Left cardiac atrium (tissue), 4 donors: ENCODE measurements around the gene LANCL2. TPM values are rescaled to one million over a fixed set of nuclear protein-coding genes. Genes with fewer than 3 reads are reported as not detected.

Experiments used
- ATAC-seq, 2 donors: fragments of 200-7000 bp; cut with Tn5 transposase; one replicate each; pipeline ENCODE4 v1.9.1; 2020; ENCODE audit warnings: mild to moderate bottlenecking in 2 of 2, moderate library complexity in 2 of 2
- DNase-seq: peaks from one replicate; pipeline ENCODE4 v3.0.0-alpha.2; 2020
- intact Hi-C, 2 donors: fragments of 100-400 bp; cut with DNase I; formaldehyde crosslinking; loops; one replicate each; pipeline versions ENCODE4 v1.14.1 to v1.15.1; 2022 to 2023
- long read RNA-seq: library from polyadenylated mRNA; unstranded; transcript quantifications from one replicate; pipeline ENCODE4 v2.0.0, GENCODE V29; 2021
- total RNA-seq, 2 donors: library from RNA; stranded (reverse); fragmentation: NEBNext Ultra II Directional; extraction: Animal tissue kit (Norgen Biotek cat#: 25700); gene quantifications; one replicate each; pipeline ENCODE4 v1.2.1, GENCODE V29; 2021
- donor health status: DM: no; HTN: yes; CAD: no.
- donor health status: DM: no; HTN: yes; CAD: no; lungs with severe emphysema.
- donor health status: DM: yes; HTN: yes; CAD: no.
- donor health status: Dilated cardiomyopathy.

The LANCL2 gene, protein sequence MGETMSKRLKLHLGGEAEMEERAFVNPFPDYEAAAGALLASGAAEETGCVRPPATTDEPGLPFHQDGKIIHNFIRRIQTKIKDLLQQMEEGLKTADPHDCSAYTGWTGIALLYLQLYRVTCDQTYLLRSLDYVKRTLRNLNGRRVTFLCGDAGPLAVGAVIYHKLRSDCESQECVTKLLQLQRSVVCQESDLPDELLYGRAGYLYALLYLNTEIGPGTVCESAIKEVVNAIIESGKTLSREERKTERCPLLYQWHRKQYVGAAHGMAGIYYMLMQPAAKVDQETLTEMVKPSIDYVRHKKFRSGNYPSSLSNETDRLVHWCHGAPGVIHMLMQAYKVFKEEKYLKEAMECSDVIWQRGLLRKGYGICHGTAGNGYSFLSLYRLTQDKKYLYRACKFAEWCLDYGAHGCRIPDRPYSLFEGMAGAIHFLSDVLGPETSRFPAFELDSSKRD
- total RNA-seq, result 10 to 100 TPM in 1 of 2 donors, 1 to 10 TPM in 1; 6.7 to 10.9 TPM
- long read RNA-seq, full-length matches to known transcripts, result 4 of 6 reads
- long read RNA-seq, partial matches to known transcripts, result 1 of 6 reads
- long read RNA-seq, other reads (novel, unspliced or antisense), result 1 of 6 reads

DNA sequence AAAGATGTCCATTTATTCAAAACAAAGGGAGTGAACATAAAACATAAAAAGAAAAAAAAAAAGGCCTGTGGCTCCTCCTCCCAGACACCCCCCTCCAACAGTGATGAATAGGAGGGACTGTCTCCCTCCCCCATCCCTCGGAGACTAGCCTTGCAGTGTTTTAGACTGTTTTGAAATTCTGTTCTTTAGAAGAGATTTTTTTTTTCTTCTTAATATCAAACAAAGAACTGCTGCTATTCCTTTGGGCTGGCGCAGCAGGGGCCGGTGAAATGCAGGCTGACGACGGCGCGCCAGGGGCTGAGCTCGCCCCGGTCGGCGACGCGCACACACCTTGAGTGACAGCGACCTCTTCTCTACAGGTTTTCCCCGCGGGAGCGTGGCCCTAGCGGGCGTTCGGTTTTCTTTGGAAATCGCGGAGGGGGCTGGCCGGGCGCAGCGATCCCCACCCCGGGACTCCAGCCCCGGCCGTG, at the start of gene LANCL2:
Gene LANCL2, plus strand, starts transcription at position 133 of the 470 bp plus-strand sequence. CDS start 689 bp downstream, outside the sequence.
- intact Hi-C loops, result no loop called here
- DNase-seq (no peak), ATAC-seq (peak; percentile 16 to 31)

DNA sequence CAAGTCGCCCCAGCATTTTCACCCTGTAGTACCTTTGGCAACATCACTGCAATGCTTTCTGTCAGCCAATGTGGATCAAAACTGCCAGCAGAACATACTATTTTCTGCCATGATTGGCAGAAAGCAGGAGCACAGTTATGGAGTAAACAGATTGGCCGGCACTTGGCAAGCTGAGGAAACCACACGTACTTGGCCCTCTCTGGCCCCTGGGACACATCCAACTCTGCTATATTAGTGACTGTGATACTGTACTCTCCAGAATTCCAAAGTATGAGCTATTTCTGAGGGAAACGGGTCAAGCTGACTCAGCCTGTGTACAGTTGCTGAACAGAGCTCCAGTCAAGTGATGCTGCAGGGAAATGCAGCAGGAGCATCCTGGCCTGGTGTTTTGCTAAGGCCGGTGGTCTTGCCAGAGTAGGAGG, 39.8 kb upstream of the LANCL2 start:
- ATAC-seq, result peak; percentile 97 to 100
- DNase-seq, result peak; percentile 55
- intact Hi-C loops, result no loop called here

DNA sequence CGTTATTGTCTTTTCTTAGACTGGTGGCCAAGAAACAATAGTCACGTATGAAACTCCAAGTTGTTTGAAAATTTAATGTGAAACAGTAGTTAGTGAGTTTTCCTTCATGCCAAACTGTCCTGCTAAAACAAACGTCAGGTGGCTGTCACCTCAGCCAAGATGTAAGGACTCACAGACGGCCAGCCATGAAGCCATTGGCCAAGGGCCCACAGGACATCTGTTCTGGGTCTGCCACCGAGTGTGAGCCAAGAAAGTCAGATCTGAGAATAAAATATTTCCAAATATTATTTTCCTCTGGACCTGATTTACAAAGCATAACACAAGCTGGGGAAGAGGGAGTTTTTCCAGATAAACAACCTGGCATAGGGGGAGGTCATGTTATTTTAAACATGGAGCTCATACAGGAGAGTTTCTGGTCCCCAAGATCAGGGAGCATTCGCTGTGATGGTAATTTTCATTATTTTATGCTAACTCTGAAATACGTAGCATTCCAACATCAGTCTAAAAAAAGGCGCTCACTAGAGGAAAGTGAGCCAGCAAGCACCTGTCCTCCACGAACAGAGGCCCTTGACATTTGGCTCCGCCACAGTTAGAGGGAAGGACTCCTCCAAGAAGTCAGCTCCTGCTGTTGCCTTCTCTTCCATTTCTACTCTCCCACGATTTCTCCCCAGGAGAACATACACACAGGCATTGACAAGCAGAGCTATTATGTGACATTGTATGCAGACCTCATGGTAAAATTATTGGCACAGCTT, 38.9 kb upstream of the LANCL2 start:
- no peak for DNase-seq
- intact Hi-C loops, result no loop called here
- ATAC-seq, result peak in 1 of 2 donors; percentile 53

DNA sequence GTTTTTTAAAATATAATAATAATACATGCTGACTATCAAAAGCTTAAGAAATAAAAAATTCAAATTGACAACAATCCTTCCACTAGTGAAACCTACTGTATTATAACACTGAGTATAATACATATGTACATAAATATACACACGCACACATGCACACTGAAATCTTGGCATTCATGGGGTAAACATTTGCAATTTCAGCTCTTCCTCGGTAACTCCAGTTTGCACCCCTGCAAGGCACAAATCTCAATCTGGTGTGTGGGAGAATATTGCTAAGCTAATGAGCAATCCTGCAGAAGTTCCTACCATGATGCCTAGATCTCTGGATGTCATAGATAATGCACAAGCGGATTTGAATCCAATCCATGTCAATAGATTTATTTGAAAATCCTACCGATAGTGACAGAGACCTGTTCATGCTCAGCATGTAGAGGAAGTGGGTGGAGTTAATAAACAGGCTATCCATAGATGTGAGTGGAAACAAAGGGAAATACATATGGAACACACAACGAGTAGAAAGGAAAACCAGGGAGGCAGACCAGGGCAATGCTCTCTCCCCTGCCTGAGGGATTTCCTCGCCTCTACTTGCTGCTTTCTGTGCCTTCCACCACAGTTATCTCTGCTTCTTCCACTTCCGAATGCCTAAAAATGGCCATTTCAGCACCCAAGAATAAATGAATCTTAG, 38.1 kb upstream of the LANCL2 start:
- ATAC-seq (no peak), DNase-seq (no peak)
- intact Hi-C loops, result no loop called here

DNA sequence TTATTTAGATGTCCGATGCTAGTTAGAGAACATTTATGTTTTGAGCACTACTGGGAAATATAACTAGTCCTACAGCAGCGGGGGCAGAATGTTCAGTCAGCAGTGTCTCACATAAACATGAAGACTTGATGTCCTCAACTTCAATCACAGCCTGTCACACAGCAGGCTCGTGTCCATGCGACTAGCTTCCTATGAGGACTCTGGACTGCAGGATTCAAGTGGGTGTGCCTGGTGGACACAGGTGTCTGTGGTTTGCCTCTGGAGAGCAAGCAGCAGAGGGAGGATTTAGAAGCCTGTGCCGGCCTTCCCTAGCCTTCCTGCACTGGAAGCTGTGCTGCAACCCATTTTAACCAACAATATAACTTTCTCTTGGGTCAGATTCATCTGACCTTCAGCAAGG, 30.0 kb upstream of the LANCL2 start:
- intact Hi-C loops, result no loop called here
- ATAC-seq, result no peak

DNA sequence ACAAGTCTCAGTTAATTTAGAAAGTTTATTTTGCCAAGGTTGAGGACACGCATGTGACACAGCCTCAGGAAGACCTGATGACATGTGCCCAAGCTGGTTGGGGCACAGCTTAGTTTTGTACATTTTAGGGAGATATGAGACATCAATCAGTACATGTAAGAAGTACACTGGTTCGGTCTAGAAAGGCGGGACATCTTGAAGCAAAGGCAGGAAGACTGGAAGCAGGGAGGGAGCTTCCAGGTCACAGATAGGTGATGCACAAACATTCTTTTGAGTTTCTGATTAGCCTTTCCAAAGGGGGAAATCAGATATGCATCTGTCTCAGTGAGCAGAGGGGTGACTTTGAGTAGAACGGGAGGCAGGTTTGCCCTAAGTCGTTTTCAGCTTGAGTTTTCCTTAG, 29.4 kb upstream of the LANCL2 start:
- DNase-seq, result no peak
- intact Hi-C loops, result no loop called here
- ATAC-seq, result no peak

More for the DNA sequence above, 30.0 kb upstream of the LANCL2 start:
- DNase-seq, result no peak

DNA sequence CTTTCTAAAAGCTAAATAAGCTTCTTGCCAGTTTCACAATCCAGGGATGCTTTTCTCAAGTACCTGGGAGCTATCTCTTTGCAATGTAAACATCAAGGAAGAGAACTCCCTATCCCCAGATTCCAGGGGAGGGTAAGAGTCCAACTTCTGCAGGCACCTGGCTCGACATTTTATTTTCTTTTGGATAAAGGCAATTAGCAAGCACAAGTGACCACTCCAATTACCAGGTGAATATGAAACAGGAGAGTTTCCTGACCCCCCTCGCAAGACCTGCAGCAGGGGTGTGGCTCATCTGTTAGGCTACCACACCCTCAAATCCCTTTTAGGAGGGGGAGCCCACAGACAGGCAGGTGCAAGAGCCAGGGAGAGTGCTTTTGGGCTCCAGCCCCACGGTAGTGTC, 28.6 kb upstream of the LANCL2 start:
- DNase-seq (no peak), ATAC-seq (no peak)
- intact Hi-C loops, result no loop called here

DNA sequence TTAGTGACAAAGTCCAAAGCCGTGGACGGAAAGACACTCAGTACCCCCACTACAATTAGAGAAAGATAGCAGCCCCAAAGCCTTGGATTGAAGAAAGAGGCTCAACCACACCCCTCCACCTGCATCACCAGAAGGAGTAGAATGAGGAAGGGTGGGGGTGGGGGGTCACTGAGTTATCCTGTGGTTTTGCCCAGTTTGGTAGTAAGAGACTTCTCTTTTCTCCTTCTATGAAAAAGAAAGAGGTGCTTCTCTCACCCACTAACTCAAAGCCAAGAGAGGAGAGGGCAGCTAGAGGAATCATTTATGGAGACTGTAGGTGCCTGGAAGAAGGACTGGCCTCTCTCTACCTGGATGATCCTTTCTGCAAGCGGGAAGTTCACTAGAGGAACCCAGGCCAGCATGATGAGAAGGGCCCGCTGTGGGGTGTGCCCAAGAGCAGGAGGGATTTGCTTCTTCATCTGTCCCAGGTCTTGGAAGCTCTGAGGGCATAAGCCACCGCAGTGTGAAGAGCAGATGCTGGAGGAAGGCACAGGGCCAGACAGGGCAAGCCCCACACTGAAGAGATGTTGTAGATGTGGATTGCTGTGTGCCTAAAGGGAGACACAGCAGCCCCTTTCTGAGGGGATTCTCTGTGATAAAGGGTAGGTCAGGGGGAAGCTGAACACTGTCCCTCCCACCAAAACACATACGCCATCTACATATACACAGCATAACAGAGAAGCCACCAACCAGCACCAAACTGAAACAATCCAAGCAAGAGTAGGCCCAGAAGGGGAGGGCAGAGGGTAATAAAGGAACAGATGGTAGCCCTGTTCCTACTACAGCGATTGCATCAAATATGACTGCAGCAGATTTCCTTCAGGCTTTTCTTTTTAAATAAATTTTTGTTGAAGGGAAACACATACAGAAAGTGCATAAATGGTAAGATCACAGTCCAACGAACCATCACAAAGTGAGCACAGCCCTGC, 25.8 kb upstream of the LANCL2 start:
- no peak for DNase-seq
- intact Hi-C loops, result no loop called here
- no peak for ATAC-seq

DNA sequence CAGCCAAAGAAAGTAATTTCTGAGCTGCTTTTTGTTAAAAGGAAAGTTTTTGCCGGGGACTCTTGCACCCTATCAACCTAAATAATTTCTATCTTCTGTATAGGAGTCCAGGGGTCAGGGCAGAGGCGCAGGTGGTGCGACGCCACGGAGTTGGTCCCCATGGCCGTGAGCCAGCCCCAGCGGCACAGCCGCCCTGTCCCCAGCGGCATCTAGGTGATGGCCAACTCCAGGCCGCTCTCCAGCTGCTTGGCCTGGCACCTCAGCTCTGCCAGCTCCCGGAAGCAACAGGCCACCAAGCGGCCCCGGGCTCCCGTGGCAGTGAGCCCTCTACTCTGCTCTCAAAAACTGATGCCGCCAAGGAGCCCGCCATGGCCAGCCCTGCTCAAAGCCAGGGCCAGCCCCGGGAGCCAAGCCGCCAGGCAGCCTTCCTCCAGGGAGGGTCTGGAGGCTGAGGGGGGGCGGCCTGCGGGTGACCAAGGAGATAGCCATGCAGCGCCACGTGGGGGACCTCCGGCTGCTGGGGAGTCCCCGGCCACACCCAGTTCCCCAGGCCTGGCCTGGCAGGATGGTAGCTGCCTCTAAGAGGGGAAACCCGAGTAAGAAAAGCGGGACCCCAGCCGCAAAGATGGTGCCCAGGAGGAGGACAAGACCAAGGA, 22.8 kb upstream of the LANCL2 start:
- DNase-seq, result no peak
- no peak for ATAC-seq
- intact Hi-C loops, result no loop called here

DNA sequence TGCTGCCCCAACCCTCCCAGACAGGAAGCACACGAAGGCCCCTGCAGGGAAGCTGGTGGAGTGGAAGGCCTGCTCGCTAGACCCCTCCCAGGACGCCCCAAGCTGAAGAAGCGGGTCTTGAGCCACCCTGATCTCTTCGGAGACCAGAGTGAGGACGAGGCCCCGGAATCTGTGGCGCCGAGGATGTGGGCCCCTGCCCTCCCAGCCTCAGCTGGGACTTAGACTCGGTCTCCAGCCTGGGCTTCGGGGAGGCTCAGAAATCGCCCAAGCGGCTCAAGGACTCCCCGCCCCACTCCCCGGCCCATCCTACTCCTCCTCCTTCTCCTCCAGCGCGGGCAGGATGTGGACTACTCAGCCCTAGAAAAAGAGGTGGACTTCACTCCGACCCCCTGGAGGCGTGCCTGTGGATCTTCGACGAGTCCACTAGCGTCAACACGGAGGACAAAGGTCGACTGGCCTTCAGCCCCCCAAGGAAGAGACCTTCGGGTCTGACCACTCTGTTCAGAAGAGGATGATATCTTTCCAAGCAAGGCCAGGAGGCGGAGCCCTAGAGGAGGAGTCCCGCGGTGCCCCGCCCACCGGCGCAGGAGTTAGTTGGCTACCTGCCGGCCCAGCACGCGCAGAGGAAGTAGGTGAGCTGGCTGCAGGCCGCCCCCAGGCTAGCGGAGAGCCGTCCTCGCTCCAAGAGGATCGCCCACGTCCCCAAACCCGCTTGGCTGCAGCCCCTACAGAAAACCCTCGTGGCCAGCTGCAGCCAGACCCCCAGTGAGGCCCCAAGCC, 21.9 kb upstream of the LANCL2 start:
- intact Hi-C loops, result no loop called here
- ATAC-seq, result no peak
- no peak for DNase-seq

DNA sequence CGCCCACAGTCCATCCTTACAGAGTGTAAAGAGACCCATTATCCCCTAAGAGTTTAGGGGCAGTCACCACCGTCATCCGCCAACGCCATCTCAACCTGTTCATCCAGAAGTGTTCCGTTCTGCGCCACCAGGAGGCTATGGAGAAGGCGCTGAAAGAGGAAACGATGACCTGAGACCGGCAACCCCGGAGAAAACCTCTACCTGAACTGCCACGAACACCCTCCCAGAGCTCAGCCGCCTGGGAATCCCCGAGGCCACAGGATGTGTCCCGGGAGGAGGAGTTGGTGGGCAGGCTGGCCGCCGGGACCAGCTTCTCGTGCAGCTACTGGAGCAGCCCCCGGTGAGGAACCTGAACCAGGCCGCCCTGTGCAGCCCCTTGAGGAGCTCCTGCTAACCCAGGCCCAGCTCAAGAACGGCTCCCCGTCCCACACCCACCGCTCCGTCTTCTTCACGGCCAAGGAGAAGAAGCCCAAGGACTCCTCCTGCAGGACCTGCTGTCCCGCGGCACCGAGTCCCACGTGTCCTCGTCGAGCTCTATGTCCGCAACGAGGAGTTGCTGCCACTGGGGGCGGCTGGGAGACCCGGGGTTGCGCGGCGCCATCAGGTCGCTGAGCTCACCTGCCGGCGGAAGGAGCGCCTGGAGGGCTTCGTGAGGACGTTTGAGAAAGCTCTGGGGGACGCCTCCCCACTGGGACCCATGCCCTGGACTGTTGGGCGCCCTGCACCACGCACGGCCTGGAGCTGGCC, 21.1 kb upstream of the LANCL2 start:
- intact Hi-C loops, result no loop called here
- DNase-seq (no peak), ATAC-seq (no peak)

DNA sequence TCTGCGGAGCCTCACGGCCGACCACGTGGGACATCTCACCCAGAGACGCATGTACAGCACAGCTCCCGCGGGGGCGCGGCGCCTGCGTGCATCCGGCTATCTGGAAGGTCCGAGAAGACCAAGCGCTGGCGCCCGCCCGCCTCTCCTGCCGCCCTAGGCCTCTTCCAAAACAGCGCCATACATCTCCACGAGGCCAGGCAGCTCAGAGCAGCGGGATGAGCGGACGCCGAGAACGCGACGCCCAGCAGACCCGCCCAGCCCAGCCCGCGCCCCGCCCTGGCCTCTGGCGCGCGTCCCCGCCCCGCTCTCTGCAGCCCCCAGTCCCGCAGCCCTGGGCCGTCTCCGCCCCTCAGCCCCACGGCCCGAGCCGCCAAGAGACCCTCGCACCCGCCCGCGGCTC, 20.3 kb upstream of the LANCL2 start:
- no peak for DNase-seq
- ATAC-seq, result peak in 1 of 2 donors; percentile 21
- intact Hi-C loops, result no loop called here

DNA sequence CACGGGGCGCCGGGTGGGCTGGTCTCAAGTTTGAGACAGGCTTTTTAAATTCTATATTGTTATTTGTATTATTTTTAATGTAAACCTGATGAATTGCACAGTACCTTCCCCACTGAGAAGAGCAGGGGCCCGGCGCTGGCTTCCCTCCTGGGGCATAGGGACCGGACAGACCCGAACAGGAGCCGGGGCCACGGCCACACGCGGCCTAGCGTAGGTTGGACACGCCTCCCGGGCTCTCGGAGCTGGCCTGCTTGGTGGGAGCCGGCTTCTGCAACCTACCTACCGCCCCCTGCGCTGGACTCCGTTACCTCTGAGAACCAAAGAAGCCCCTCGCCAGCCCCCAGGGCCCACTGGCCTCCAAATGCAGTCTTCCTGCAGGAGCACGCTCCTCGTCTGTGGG, 19.8 kb upstream of the LANCL2 start:
- ATAC-seq, result no peak
- intact Hi-C loops, result no loop called here

DNA sequence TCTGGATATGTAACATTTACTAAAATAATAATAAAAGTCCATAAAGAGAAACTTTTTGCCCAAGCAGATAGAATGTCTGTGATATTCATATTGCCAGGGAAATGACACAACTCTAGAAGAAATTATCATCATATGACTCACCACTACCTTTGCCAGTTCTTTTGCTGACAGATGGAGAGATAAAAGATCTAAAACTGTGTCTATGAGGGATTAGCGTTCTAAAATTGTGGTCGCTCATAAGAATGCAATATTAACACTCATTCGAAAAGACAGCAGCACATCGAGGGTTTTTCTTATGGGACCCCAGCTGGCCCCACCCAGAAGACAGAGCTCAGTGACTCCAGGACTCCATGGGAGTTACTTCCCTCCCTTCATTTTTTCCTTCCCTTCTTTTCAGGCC, 16.6 kb upstream of the LANCL2 start:
- ATAC-seq (peak in 1 of 2 donors; percentile 67), DNase-seq (no peak)
- intact Hi-C loops, result no loop called here

More for the DNA sequence above, 19.8 kb upstream of the LANCL2 start:
- no peak for DNase-seq

DNA sequence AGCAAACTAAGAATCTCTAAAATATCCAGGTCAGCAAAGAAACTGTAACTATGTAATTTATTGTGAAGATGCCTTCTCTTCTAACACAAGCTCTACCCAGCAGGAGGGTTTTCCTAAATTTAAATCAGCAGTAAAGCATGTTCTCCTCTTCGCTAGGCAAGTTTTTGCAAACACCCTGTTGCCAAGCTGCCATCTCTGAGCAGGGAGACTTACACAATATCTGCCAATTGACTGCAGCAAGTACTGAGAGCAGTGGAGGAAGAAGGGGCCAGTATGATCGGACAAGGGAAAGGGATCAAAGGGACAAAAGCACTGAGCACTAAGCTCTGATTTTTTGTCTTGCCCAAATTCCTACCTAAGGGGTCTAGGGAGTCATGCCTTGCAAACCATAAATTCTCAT, 16.0 kb upstream of the LANCL2 start:
- DNase-seq (no peak), ATAC-seq (peak; percentile 44 to 67)
- intact Hi-C loops, result no loop called here

DNA sequence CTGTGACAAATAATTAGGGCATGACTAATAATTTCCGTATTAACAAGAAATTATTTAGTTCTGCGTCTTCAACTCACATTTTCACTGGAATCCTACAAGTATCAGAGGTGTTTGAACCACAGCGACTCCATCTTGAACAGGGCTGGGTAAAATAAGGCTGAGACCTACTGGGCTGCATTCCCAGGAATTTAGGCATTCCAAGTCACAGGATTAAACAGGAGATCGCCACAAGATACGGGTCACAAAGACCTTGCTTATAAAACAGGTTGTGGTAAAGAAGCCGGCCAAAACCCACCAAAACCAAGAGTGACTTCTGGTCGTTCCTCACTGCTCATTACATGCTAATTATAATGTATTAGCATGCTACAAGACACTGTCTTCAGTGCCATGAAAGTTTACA, 14.9 kb upstream of the LANCL2 start:
- ATAC-seq (no peak), DNase-seq (no peak)
- intact Hi-C loops, result no loop called here
